ENCODE results near the gene SDF2.
"Not testable (repeated sequence)": the region's sequence is repeated elsewhere in the genome, so short reads cannot be mapped to it uniquely, and the experiment has no call there.

SDF2 gene

DNA sequence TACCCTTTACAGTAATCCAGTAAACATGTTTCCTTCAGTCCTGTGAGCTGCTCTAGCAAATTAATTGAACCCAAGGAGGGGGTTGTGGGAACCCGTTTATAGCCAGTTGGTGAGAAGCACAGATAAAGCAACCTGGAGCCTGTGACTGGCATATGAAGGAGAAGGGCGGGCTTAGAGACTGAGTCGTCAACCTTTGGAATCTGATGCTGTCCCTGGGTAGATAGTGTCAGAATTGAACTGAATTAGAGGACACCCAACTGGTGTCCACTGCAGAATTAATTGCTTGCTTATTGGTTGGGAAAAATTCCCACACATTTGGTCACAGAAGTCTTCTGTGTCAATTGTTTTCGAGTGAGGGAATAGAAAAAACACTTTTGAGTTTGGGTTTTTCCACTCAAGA lies 34.9 kb downstream of the SDF2 start:
- DNase-seq (ENCODE audit: low spot score) = no peak

- DNase-seq (ENCODE audit: low spot score) = no peak
Measured at GRCh38 chr17:28624148-28624547, 37.6 kb downstream of the SDF2 start.

DNA sequence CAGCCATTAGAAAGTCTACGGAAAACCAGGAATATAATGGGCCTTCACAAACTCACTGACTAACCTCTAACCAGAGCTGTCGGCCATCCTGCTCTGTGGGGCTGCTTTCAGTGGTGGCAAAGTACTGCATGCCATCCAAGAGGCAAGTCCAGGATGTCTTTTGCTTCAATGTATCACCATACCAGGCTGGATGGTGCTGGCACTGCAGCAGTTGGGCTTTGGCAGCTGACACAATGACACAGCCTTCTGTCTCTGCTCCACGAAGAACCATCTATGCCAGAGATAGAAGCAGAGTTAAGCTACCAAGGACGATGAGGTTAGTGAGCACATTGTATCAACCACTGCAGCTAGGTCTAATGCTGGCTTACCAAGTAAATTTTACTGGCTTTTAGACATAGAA lies 38.0 kb downstream of the SDF2 start:
- no peak for DNase-seq (ENCODE audit: low spot score)

DNA sequence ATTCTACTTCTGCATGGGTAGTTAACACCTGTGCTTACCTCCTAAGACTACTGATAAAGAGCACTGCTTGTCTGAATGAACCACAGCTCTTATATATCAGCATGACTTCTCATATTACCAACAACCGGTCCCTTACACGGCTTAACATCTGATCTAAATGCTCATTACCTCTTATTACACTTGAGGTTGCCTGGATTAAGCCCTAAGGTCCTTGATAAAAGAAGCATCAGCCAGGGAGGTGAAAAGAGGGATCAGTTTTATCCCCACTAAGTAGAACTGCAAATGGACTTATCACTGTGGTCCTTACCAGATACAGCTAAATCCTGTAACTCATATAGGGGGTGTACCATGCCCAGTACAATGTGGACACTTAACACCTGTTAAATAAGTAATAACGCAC lies 39.5 kb downstream of the SDF2 start:
- DNase-seq (ENCODE audit: low spot score) = no peak

- no peak for DNase-seq (ENCODE audit: low spot score)
Measured at GRCh38 chr17:28620010-28620409, 41.7 kb downstream of the SDF2 start.

GRCh38 chr17:28618464-28618863 lies 43.2 kb downstream of the SDF2 start:
- no peak for DNase-seq (ENCODE audit: low spot score)

GRCh38 chr17:28616281-28616680 lies 45.4 kb downstream of the SDF2 start:
- no peak for DNase-seq (ENCODE audit: low spot score)

DNA sequence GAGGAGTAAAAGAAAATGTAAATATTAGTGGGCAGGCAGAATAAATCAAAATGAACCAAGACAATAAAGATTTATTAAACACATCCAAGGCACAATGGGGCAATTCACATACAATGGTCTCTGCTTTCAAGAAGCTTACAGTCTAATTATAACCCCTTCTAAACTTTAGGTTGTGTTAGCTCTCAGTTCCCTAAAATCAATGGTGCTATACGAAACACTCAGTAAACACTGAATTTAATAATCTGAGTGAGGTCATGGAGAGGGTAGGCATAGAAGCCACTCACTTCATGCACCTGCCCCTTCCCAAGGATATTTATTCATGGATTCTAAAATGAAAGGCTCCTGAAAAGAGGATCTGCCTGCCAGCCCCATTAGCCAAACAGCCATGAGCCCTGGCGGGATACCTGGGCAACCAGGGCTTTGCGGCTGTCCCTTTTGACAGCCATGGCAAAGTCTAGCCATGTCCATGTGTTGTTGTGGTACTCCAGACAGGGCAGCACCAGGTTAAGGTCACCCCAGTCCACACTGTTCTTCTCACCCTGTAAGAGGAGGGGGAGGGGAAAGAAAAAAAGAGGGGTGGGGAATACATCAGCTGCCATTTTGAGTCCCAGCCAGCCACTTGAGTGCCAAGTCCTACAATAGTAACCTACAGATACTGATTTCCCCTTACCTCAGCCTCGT lies 46.3 kb downstream of the SDF2 start:
- DNase-seq (ENCODE audit: low spot score) = no peak

DNA sequence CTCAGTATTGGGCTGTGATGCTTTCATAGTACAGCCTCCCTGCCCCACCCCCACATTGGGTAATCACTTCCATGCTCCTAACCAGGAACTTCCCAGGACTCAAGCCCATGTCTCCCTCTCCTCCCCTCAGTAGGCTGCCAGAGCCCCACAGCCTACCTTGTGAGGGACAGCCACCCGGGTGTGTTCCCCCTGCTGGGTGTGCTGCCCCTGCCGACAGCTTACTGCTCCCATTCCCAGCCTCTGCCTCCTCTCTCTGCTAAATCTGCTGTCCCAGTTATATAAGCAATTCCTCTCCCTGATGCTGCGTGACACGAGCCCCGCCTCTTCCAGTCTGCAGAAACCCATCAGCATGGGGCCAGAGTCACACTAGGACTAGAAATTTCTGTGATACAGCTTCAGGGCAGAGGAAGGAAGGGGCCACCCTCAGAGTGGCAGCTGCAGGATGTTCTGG lies 47.8 kb downstream of the SDF2 start, which contains the start of gene RSKR:
Gene RSKR, minus strand, starts transcription at position 255 of the 451 bp plus-strand sequence. Its CDS starts 24 bp downstream, at position 231.
- no peak for DNase-seq (ENCODE audit: low spot score)

- peak; percentile 24 for DNase-seq (ENCODE audit: low spot score)
Measured at GRCh38 chr17:28612936-28613872, 48.5 kb downstream of the SDF2 start.

DNA sequence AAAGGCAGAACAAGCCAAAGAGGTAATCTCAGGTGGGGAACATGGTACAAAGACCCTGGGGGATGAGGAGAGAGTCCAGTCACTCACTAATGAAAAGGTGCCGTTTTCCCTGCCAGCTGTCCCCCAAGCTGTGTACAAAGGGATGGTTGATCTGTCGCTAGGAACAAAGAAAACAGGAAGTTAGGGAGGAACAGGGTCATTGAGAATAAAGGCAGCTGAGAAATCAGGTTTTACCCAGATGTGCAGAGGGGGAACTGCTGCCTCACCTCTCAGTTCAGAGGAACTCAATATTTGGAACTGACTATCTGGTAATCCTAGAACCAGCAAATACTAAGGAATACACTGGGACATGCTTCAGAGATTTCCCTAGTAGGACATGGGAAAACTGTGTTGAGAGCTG lies 49.2 kb downstream of the SDF2 start:
- DNase-seq (ENCODE audit: low spot score) = no peak

GRCh38 chr17:28610376-28610775 lies 51.3 kb downstream of the SDF2 start:
- DNase-seq (ENCODE audit: low spot score) = no peak

DNA sequence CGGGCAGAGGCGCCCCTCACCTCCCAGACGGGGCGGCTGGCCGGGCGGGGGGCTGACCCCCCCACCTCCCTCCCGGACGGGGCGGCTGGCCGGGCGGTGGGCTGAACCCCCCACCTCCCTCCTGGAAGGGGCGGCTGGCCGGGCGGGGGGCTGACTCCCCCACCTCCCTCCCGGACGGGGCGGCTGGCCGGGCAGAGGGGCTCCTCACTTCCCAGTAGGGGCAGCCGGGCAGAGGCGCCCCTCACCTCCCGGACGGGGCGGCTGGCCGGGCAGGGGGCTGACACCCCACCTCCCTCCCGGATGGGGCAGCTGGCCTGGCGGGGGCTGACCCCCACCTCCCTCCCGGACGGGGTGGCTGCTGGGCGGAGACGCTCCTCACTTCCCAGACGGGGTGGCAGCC lies 57.7 kb downstream of the SDF2 start:
- DNase-seq (ENCODE audit: low spot score) = not testable (repeated sequence)

GRCh38 chr17:28599311-28600184 lies 62.2 kb downstream of the SDF2 start:
- DNase-seq (ENCODE audit: low spot score) = peak; percentile 75

DNA sequence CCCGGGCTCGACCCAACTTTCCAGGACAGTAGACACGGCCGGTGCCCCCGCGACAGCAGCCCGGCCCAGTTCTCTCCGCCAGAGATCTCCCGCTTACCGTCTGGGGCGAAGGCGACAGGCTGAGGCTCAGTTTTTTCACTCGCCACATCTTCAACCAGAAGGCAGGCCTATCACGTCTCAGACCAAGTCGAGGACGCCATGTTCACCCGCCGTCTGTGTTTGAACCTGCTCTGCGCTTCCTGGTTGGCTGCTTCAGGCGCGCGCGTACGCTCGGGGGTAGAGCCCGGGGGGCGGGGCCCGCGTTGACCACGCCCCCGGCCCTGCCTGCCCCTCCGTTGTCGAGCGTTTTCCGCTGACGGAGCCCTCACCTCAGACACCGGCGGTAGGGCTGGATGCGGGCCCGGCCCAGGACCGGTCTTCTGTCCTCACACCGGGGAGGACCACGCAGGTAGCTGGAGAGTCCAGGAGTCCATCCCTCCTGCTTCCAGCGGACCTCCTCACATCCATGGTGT lies 62.9 kb downstream of the SDF2 start, which contains the start of gene SPAG5:
Gene SPAG5, minus strand, starts transcription at position 227 of the 512 bp plus-strand sequence. Its CDS starts 79 bp downstream, at position 148.
- DNase-seq (ENCODE audit: low spot score) = peak; percentile 96

- DNase-seq (ENCODE audit: low spot score) = no peak
Measured at GRCh38 chr17:28598389-28598788, 63.3 kb downstream of the SDF2 start.
